ELR (cell line): Measurements from ENCODE around the gene PCK1.

Source experiments
- DNase-seq: peaks from one replicate; pipeline ENCODE4 v3.0.0-alpha.2; 2015; ENCODE audit warnings: low read depth

PCK1 gene

DNA sequence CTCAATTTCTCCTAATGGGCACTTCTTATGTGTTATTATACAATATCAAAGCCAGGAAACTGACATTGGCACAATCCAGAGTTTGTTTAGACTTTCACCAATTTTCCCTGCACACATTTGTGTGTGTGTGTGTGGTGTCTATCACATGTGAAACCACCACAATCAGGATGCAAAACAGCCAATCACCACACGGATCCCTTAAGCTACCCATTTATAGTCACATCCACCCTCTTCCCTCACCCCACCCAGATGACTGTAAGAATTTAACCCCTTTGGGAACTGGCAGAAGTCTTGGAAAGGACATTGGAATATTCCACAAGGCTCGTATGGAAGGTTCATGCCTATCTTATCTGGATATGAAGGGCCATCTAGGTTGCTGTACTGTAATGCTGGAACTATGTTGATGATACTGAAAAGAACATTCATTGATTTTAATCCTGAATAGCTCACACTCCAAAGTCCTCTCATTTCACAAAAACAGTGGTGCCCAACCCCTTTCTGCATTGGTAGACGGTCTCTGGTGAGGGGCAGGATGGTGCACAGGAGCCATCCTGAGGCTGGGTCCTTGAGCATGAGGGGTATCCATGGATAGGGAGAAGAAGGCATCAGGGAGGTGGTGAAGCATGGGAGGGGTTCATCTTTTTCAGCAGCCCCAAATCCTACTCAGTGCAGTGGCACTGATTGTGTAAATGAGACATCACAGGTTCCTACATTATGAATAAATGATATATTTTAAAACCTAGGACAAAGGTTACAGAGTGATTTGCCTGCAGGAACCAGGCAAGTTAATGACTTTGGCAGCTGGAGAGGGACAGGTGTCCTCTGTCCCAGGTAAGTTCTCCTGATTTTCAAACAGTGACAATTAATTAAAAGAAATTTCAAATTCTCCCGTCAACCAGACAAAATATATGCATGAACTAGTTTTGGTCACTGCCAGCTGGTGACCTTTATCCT, 23.9 kb upstream of the PCK1 start:
- no peak for DNase-seq

DNA sequence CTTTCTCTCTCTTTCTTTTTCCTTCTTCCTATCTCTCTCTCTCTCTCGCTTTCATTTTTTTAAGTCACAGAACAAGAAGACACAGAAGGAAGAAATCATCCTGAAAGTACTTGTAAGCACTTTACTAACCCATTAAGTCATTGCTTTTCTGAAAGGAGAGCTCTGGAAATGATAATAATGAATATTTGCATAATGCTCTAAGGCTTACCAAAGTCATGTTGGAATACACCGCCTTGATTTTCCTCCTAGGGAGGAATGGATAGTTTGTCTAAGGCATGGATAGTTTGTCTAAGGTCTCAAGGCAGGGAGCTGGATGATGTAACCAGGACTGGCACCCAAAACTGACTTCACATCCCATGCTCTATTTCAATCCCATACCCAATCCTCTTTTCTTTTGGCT, 23.1 kb upstream of the PCK1 start:
- no peak for DNase-seq

DNA sequence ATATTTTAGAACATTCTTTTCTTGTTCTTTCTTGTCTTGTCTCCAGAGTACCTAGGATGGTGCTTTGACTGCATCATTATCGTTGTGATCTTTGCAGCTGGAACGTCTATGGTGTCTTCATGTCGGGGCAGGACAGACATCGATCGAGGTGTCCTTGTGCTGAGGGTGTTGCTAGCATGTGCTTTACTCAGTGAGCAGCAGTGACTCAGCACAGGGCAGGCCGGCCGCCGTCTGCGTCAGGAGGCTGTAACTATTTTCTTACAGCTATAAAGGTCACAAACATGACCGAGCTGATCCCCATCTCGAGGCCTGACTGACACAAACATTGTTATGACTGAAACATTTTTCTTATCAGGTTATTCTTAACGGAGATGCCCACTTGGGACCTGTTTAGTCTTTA, 21.0 kb upstream of the PCK1 start:
- no peak for DNase-seq

DNA sequence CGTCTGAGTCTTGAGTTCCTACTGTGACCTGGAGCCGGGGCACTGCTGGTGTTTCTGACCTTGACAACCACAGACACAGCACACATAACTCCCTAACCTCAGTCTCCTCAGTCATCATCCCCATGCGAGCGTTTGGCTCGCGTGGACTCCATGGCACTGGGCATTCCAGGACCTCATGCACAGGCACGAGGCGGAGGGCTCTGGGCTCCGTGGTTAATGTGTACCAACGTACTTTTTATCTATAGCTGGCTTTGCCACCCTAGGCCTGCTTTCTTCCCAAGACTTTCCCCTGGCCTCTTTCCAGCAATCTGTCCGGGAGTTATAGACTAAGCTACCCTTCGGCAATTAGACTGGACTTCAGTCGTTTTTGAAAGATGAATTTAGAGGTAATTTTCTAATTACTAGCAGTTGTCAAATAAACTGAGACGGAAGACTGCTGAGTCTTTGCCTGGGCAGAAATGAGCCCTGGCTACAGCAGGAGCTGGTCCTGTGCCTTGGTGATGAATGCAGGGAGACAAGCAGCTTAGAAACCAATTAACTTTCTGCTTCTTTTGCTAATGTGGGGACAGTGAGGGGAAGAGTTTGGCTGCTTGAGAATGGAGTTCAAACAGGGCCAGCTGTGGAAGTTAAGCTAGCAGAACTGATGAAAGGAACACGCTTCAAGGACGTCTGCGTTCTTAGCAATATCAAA, 19.9 kb upstream of the PCK1 start:
- DNase-seq: no peak

DNA sequence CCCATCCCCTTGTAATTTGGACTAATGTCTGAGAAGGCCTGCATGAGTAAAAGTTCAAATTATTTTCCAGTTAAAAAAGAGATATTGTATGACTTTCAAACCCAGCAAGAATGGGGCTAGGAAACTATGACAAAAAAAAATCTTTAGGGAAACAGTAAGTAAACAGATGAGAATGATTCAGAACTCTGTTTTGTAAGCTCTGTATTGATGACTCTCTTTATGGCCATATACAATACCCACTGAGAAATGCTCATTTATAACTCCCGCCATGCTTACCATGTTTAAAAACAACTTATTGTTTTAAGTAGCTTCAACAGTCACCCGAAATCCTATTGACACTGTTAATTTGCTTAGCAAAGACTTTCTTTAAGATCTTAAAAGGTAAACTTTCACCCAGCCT, 17.2 kb upstream of the PCK1 start:
- no peak for DNase-seq

DNA sequence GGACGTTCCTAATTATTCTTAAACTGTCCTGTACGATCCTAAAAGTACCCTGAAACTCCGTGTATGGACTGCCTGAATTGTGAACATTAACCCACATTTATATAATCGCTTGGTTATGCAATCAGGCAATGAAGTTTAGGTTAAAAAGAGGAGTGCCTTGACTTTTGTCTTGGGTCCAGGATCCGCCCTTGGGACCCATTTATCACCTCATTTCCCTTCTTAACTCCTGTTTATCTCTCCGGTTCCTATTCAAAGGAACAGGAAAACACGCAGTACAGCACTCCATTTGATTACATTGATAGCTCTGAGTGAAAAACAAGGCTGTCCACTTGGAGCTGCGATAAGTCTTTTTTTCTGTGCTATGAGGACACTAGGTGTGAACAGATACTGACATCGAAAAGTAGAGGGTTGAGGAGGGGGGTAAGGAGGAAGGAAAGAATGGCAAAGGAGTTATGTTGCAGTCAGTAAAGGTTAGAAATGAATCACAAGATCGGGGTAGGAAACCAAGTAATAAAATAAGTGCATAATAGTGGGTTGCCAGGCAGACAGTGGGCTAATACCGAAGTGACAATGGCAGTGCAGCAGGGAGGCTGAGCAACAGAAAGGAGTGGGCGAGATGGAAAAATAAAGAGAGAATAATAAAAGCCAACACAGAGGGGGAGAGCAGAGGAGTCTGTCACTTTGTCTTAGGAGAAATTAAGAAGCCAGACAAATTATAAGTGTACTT, 15.9 kb upstream of the PCK1 start:
- DNase-seq: no peak

DNA sequence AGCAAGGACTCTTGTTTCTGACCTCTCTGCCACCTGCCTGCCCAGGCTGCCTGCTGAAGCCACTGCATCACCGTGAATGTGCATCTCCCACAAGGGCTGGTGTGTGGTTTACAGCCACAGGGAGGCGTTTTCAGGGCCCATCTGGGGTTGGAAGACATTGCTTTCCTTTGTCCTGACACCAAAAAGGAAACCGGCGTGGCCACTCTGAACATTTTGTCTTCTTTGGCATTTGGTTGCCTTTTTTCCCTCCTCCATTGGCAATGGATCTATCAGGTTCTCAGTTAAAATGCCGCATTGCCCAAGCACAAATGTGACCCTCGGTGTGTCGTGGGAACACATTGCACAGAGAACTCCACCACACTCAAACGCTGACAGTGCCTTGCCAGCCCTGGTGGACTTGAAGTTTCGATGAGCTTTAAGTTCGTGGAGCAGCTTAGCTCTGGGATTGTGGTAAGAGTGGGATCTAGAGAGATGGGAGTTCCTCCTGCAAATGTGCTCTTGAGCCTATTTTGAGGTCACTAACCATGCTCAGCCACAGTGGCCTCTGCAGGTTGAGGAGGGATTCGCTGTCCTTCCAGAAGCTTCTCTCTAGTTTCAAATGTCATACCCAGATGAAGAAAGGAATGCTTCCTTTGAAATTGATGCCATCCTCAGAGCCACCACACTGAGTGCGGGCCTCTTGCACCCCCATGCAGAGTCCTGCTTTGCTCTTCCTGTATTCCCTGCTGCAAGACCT, 14.8 kb upstream of the PCK1 start:
- no peak for DNase-seq

DNA sequence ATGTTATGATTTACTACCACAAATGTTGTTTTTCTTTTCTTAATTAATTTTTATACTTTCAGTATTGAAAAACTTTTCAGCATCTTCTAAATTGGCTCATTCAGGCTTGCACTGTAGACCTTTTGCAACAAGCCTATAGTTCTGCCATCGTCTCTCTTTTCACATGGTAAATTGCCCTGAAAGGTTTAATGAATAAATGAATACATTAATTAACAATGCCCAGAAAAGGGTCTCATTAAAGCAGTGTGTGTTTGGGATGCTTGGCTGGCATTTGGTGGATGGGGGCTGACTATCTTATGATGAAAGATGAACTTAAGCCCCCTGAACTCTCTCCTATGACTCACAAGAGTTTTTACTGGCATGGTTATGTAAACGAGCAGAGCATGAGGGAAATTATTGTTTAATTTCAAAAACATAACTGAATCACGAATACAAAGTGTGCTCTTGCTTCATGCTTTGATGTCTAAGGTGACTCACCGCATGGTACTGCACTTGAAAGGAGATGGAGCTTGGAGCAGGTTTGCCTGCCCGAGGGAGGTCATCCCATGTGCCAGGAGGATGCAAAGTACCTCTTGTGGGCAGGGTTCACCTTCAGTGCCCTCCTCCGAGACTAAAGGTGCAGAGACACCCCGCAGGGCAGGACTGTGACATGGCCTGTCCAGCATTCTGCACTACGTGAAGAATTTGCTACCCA, 13.8 kb upstream of the PCK1 start:
- peak; percentile 23 for DNase-seq

DNA sequence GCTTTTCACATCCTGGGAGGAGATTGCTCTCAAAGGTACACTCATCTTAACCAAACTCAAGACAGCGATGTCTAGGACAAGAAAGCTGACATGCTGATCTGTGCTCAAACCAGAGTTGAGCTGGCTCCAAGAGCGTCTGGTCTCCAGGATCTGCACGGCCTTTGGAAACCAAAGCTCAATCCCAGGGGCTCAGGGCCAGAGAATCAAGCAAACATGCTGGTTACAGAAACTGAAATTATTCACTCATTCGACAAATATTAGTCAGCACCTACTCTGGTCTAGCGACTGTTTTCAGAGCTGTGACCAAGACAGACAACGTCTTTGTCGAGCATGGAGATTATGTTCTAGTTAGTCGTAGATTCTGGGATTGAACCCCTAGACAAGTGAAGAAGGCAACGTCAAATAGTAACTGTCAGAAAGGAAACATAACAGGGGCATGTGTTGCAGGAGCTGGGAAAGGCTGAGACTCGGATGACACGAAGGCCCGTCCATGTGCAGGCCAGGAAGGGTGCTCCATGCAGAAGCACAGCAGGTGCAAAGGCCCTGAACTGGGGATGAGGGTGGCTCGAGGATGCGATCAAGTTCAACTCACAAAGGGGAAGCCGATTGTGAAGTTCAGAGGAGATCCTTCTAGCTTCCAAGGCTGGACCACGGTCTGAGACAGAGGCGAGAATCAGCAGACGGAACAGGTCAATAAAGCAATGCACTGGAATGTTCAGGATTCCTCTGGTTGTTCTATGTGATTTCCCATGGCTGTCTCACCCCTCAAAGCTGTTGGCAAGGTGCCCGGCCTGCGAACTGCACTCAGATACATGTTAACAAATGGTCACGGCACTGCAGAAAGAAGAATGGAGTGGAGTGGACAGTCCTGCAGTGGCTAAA, 12.5 kb upstream of the PCK1 start:
- no peak for DNase-seq

DNA sequence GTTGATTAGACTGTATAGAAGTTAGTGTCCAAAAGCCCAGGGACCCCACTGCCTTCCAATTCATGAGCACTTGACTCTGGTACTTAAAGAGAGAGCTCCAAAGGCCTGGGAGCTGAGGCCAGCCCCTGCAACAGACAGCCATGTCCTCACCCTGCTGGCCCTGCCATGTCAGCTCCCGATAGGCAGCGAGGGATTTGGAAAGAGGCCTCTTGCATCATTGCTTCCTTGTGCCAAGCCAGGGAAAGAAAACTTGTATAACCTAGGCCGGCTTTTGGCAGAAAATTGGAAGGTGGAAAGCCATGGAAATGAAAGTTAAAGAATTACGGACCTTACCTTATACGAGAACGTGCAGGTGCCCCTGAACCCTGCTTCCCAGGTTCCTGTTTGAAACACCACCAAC, 8.4 kb upstream of the PCK1 start:
- no peak for DNase-seq

DNA sequence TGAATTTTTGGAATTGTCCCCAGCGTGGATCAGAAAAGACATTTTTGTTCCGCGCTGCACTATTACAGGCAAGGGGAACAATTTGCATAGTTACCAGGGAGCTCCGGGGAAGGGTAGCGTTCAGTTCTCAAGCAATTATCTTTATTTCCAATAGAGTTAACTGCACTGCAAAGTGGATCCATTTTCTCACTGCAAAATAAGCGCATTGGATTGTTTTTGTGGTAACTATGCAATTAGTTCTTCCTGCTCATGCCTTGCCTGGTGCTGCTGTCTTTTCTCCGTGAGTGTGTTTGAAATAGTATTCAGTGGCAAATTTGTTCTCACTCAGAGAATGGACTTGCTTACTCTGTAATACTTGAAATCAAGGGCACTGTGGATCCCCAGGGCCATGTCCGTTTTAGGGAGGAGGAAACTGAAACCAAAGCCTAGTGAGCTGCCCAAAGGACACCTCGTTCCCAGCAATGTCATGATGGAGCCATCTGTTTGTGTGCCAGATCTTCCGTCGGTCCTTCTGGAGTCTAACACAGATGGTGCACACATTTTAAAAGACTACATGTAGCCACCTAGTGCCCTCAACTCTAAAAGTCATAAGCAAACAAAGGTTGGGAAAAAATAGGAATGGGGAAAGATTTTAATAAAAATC, 7.4 kb upstream of the PCK1 start:
- DNase-seq: no peak

DNA sequence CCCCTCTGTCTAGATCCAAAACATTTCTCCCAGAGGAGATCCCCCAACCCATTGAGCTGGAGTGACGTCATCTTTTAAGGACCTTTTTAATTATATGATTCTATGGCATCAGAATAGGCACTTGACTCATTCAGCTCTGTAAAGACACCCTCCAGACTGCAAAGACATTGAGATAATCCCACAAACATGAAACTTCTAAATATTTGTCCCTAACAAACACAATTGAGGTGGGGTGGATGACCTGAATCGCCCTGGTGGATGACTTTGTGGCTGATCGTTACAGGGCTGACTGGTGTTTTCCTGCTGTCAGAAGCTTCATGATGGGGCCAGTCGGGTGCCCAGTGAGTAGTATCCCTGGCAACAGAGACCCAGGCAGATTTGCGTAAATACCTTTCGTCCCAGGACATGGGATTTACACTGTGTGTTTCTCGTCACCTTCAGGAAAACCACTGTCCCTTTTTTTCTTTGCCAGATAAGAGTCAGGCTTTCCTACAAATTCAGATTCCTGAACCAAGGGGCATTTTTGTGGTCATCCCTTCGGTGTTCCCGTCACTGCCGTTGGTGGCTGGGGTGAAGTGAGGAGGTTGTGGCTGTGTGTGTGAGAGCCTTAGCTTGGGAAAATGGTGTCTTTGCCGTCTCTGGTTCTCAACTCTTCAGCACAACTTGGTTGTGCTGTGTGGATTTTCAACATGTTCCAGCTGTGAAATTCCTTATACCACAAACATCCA, 5.3 kb upstream of the PCK1 start:
- DNase-seq: no peak

DNA sequence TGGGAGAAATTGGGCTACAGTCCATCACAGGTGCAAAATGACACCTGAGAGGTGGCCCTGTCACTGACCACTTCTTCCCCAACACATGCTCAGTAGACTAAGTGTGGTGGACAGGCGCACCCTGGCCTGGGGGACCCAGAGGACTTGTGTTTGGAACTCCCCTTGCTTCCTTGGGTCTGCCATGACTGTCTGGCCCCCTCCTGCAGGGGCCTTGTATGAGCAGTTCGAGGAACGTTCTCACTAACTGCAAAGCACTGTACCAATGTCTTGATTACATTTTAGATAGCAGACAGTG, 4.0 kb upstream of the PCK1 start:
- DNase-seq: no peak

DNA sequence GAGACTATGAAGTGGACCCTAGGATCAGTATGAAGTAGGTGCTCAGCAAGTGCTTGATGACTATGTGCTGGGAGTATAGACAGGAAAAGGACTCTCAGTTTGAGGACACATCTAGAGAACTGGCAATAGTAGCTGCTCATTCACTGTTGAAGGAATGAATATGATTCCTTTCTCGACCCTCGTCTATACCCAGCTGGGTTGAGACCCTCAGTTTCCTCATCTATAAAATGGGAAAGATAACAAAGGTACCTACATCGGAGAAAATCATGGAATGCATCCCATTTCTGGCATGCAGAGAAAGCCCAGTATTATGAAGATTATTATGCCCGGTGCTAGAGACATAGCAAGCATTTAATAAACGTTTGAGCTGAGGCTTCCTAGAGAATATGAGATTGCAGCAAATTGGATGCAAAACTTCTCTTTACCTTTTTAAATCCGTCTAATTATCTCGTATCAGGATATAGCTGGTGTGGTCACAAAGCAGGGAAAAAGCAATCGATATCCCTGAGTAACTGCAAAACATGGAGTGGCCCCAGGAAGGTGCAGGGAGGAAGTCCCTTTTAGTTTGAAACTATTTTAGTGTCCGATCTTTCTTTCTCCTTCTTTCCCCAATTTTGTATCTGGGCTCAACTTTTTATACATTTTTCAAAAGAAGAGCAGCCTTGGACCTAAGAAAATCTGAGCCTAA, 2.8 kb upstream of the PCK1 start:
- DNase-seq: no peak

DNA sequence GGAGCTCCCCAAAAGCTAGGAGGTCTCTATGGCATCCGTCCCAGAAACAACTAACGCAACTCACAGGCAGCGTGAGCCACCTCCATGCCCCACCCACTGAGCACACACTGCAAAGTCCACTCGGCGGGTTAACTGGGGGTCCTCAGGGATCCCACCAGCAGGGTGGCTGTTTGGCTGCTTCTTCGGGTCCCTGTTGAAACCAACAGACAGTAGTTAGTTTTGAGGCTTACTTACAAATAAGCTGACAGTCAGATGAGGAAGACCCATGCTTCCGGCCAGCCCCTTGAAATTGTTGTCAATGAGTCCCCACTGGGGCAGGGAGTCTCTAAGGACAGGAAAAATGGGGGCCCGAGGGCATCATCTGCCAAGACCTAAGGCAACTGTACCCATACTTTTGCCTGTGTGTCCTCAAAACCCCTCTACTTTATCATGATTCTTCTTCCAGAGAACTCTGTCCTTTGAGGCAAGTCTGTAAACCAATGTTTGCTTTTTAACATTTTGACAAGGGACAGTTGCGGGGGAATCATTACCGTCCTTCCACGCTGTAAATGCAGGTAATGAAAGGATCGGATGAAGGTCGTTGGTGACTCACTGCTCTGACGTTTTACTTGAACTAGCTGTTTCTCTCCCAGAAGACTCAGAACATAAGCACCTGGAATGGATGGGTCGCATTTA, 2.2 kb upstream of the PCK1 start:
- DNase-seq: no peak

DNA sequence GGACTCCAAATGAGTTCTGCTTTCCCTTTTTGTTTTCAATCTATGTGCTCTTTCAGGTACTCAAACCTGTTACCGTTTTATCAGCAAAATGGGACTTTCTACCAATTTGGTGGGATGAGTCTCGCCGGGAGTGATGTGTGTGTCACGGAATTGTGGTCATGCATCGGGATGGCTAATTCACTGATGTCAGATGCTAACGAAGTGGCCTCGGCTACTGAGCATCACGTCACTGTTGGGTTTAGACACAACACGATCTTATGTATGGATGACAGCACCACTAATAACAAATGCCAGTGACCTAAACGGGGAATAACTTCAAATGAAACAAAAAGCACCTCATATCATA, 1.6 kb upstream of the PCK1 start:
- no peak for DNase-seq

DNA sequence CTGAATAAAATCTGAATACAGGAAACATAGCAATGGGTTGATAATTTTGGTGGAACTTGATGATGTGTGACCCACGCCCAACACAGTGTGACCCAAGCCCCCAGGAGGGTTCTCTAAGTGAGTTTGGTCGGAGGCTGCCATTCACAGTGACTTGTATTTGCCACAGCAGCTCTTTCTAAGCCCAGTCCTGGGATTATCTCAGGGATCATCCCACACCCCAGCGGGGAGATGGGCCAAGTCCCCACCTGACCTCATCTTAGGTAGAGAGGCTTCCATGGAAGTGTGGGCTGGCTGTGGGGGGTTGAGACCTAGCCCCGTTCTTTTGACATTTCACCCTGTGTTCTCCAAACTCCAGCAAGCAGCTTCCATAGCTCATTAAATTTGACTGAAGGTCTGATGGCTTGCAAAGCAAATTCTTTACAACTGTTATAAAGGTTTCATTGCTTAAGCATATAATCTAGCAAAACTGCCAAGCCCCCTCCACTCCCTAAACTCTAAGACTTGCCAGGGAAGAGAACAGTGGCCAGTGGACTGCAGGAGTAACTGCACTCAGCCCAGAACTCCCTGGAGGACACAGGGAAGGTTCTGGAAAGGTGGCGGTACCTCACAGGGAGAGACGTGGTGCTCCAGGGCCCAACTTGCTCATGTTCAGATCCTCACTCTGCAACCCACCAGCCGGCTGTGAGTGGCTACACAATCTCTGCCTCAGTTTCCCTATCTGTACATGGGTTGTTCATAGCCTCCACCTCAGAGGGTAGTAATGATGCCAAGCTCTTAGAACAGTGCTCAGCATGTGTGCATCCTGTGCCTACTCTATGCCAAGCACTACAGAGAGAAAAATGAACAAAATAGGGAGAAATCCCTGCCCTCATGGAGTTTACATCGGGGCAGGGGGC, 1.0 kb upstream of the PCK1 start:
- no peak for DNase-seq
